Upper lobe of right lung (tissue), 1 donor: ENCODE results near the gene ATP6AP2. TPM values are rescaled to one million over a fixed set of nuclear protein-coding genes. Genes with fewer than 3 reads are reported as not detected.

ENCODE experiments used
- ATAC-seq: fragments of 200-7000 bp; cut with Tn5 transposase; one replicate; pipeline ENCODE4 v1.9.1; 2020; ENCODE audit warnings: mild to moderate bottlenecking, moderate library complexity
- DNase-seq: peaks from one replicate; pipeline ENCODE4 v3.0.0-alpha.2; 2020
- H3K27ac ChIP-seq: fragments of 200-600 bp; one replicate; pipeline ENCODE4 v1.8.0; 2022
- H3K27me3 ChIP-seq: fragments of 200-600 bp; one replicate; pipeline ENCODE4 v1.8.0; 2022; ENCODE audit warnings: mild to moderate bottlenecking
- H3K36me3 ChIP-seq: fragments of 200-600 bp; one replicate; pipeline ENCODE4 v1.8.0; 2022
- H3K4me1 ChIP-seq: fragments of 200-600 bp; one replicate; pipeline ENCODE4 v1.8.0; 2022
- H3K4me3 ChIP-seq: fragments of 200-600 bp; one replicate; pipeline ENCODE4 v1.8.0; 2022; ENCODE audit warnings: mild to moderate bottlenecking
- H3K9me3 ChIP-seq: fragments of 200-600 bp; one replicate; pipeline ENCODE4 v1.8.0; 2022
- intact Hi-C: fragments of 100-400 bp; cut with DNase I; formaldehyde crosslinking; loops from one replicate; pipeline ENCODE4 v1.11.0; 2022
- total RNA-seq: library from RNA; stranded (reverse); fragmentation: NEBNext Ultra II Directional; extraction: Animal tissue kit (Norgen Biotek cat#: 25700); gene quantifications from one replicate; pipeline ENCODE4 v1.2.1, GENCODE V29; 2021
- TF ChIP-seq, protein P1 (sequence below): fragments of 200-600 bp; IDR thresholded peaks from one replicate; pipeline ENCODE4 v1.8.0; 2022; ENCODE audit warnings: antibody characterized with exemption
- donor health status: DM: no; HTN: yes; CAD: no; lungs with severe emphysema.

The ATP6AP2 gene
- total RNA-seq, 1 donor from 2014 or later = 130 TPM

DNA sequence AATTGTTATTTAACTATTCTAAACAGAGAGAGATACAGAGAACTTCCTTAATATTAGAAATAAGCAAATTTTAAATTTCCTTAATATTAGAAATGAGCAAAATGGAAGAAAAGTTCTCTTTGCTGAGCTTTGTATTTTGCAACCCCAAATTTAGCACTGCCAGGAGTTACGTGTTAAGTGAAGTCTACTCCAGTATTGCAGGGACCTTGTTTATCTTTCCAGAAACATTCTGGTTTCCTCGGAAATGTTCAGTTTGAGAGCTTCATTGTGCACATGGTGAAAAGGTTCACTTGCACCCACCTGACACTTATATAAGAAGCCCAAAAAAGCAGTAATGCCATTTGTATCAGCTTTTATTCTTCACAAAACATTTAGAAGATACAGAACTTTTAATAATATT, 72.8 kb downstream of the ATP6AP2 start:
- DNase-seq = no peak
- intact Hi-C loops = no loop called here
- no peaks in the 10 kb centered on the region for H3K9me3 ChIP-seq

More for the DNA sequence above, 72.8 kb downstream of the ATP6AP2 start:
- TF ChIP-seq, protein P1, sequence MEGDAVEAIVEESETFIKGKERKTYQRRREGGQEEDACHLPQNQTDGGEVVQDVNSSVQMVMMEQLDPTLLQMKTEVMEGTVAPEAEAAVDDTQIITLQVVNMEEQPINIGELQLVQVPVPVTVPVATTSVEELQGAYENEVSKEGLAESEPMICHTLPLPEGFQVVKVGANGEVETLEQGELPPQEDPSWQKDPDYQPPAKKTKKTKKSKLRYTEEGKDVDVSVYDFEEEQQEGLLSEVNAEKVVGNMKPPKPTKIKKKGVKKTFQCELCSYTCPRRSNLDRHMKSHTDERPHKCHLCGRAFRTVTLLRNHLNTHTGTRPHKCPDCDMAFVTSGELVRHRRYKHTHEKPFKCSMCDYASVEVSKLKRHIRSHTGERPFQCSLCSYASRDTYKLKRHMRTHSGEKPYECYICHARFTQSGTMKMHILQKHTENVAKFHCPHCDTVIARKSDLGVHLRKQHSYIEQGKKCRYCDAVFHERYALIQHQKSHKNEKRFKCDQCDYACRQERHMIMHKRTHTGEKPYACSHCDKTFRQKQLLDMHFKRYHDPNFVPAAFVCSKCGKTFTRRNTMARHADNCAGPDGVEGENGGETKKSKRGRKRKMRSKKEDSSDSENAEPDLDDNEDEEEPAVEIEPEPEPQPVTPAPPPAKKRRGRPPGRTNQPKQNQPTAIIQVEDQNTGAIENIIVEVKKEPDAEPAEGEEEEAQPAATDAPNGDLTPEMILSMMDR = no peak
- no peak for ATAC-seq
- no peaks in the 10 kb centered on the region for H3K4me1 ChIP-seq
- H3K27ac ChIP-seq = no peak overlapping the region
- no peak overlapping the region for H3K4me3 ChIP-seq
- H3K36me3 ChIP-seq = peaks cover 24% of the 10 kb centered on the region
- H3K27me3 ChIP-seq = no peaks in the 10 kb centered on the region

Other genes starting within 250 kb of the ATP6AP2 start
- not detected for gene MPC1L, start 42.5 kb downstream of the ATP6AP2 start, total RNA-seq
- 14.1 TPM for gene CXorf38, start 66.6 kb downstream of the ATP6AP2 start, total RNA-seq
- 35.2 TPM for gene MED14, start 154.6 kb downstream of the ATP6AP2 start, total RNA-seq